NT2/D1 (cell line): Measurements from ENCODE around the gene CINP.

Source experiments
- YY1 ChIP-seq: IDR thresholded peaks from 2 replicates; pipeline ENCODE4 v1.6.1; 2011; ENCODE audit not compliant: insufficient read length, insufficient read depth
- ZNF274 ChIP-seq: IDR thresholded peaks from 2 replicates; pipeline ENCODE4 v1.6.1; 2011; ENCODE audit warnings: mild to moderate bottlenecking, low read depth, low read length

DNA sequence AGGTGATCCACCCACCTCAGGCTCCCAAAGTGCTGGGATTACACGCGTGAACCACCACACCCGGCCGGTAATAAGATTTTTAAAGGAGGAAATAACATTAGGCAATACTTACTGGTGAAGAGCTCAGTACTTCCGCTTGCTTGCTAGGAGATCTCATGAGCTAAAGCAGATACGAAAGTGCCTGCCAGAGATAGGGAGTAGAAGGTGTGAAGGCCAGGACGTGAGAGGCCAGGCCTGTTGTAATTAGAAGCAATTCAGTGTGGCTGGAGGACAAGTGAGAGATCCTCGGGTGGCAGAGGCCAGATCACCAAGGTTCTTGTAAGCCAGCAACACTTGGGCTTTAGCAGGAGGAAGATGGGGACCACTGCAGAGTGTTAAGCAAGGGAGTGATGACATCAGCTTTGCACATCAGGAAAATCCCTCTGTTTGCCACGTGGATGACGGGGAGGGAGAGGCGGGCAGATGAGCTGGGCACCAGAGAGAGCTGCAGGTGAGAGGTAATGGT, 7.7 kb upstream of the CINP start:
- TF ChIP-seq YY1: no peak
- no peak for TF ChIP-seq ZNF274
